Measurements from ENCODE around the gene DLGAP3. TPM values are rescaled to one million over a fixed set of nuclear protein-coding genes. Genes with fewer than 3 reads are reported as not detected.
A peak's percentile ranks its signal among the peaks of the same experiment; 100 is the strongest.

Gene DLGAP3
- polyA plus RNA-seq, 1 donor (not counting 4 experiments of a cell fraction or from before 2014, with no cell fraction given): not detected

GRCh38 chr1:34863501-34863900 lies 65.9 kb downstream of the DLGAP3 start:
- H3K4me3 ChIP-seq (ENCODE audit: control insufficient read depth in 2 of 3, extremely low read depth in 1 of 3, insufficient read depth in 2 of 3, low read depth in 1 of 3, low read length in 3 of 3): no peak overlapping the region
- DNase-seq (ENCODE audit: low read depth, low spot score) (no peak), FAIRE-seq (no peak)
- H3K79me2 ChIP-seq (ENCODE audit: control insufficient read depth, insufficient read depth, low read length): peaks cover 11% of the 10 kb centered on the region
- H3K9me3 ChIP-seq (ENCODE audit: control insufficient read depth, low read depth, low read length): no peaks in the 10 kb centered on the region
- H3K36me3 ChIP-seq (ENCODE audit: control insufficient read depth in 2 of 2, extremely low read depth in 1 of 2, insufficient read depth in 2 of 2, low read length in 2 of 2): no peaks in the 10 kb centered on the region
- H3K9ac ChIP-seq (ENCODE audit: control insufficient read depth, extremely low read depth, insufficient read depth, low read length): no peak overlapping the region
- no peaks in the 10 kb centered on the region for H4K20me1 ChIP-seq (ENCODE audit: control insufficient read depth, extremely low read depth, insufficient read depth, low read length)
- no peak overlapping the region for H2AFZ ChIP-seq (ENCODE audit: control insufficient read depth, low read length)
- TF ChIP-seq CTCF (optimal IDR thresholded peaks at IDR 0.05 in 1 of 3, IDR thresholded peaks at IDR 0.05 in 1 of 3, conservative IDR thresholded peaks at IDR 0.05 in 1 of 3; ENCODE audit: extremely low read depth in 1 of 3, insufficient read depth in 2 of 3, low read length in 3 of 3): no peak
- no peak for TF ChIP-seq EZH2 (IDR thresholded peaks at IDR 0.05; ENCODE audit: low read length)
- no peak overlapping the region for H3K4me2 ChIP-seq (ENCODE audit: control insufficient read depth, extremely low read depth, insufficient read depth, low read depth, low read length)
- peaks cover 8% of the 10 kb centered on the region for H3K27me3 ChIP-seq (ENCODE audit: control insufficient read depth, extremely low read depth, insufficient read depth, low read length)
- peaks cover 7% of the 10 kb centered on the region for H3K4me1 ChIP-seq (ENCODE audit: control insufficient read depth, extremely low read depth, insufficient read depth, low read length)
- H3K27ac ChIP-seq (ENCODE audit: control insufficient read depth, insufficient read depth, low read length): no peak overlapping the region
- no peaks in the 10 kb centered on the region for H3K9me1 ChIP-seq (ENCODE audit: control insufficient read depth, extremely low read depth, insufficient read depth, low read length)
- dilution Hi-C loops (cut with MboI; ENCODE audit: extremely low pct_ligation_motif_present, low sequenced_read_pairs): no loop called here

GRCh38 chr1:34859446-34860200 lies 69.8 kb downstream of the DLGAP3 start, which contains the start of gene SMIM12:
TSS of gene SMIM12 (minus strand) at chr1:34859749. CDS start at chr1:34855977, 3,772 bp downstream.
- Histone ChIP-seq H3K79me2 (ENCODE audit: control insufficient read depth, insufficient read depth, low read length) (peaks cover 44% of the 10 kb centered on the region), H2AFZ (ENCODE audit: control insufficient read depth, low read length) (peak within 1 kb of the TSS; percentile 82), H3K36me3 (ENCODE audit: control insufficient read depth in 2 of 2, extremely low read depth in 1 of 2, insufficient read depth in 2 of 2, low read length in 2 of 2) (peaks cover 10% of the 10 kb centered on the region in 2 experiments), H3K4me2 (ENCODE audit: control insufficient read depth, extremely low read depth, insufficient read depth, low read depth, low read length) (peak within 1 kb of the TSS; percentile 100), H3K4me1 (ENCODE audit: control insufficient read depth, extremely low read depth, insufficient read depth, low read length) (peaks cover 10% of the 10 kb centered on the region), H3K27ac (ENCODE audit: control insufficient read depth, insufficient read depth, low read length) (peak within 1 kb of the TSS; percentile 78), H3K27me3 (ENCODE audit: control insufficient read depth, extremely low read depth, insufficient read depth, low read length) (no peaks in the 10 kb centered on the region), H3K4me3 (ENCODE audit: control insufficient read depth in 2 of 3, extremely low read depth in 1 of 3, insufficient read depth in 2 of 3, low read depth in 1 of 3, low read length in 3 of 3) (peak within 1 kb of the TSS; percentile 59 to 99 (median 86)), H4K20me1 (ENCODE audit: control insufficient read depth, extremely low read depth, insufficient read depth, low read length) (no peaks in the 10 kb centered on the region), H3K9me1 (ENCODE audit: control insufficient read depth, extremely low read depth, insufficient read depth, low read length) (no peaks in the 10 kb centered on the region), H3K9ac (ENCODE audit: control insufficient read depth, extremely low read depth, insufficient read depth, low read length) (peak within 1 kb of the TSS; percentile 94), H3K9me3 (ENCODE audit: control insufficient read depth, low read depth, low read length) (no peaks in the 10 kb centered on the region)
- dilution Hi-C loops (cut with MboI; ENCODE audit: extremely low pct_ligation_motif_present, low sequenced_read_pairs): no loop called here
- DNase-seq (ENCODE audit: low read depth, low spot score) (peak; percentile 41), FAIRE-seq (peak; percentile 89)
- TF ChIP-seq CTCF (optimal IDR thresholded peaks at IDR 0.05 in 1 of 3, IDR thresholded peaks at IDR 0.05 in 1 of 3, conservative IDR thresholded peaks at IDR 0.05 in 1 of 3; ENCODE audit: extremely low read depth in 1 of 3, insufficient read depth in 2 of 3, low read length in 3 of 3) (peak; percentile 81 to 86 (median 81)), EZH2 (IDR thresholded peaks at IDR 0.05; ENCODE audit: low read length) (no peak)

Data from keratinocyte (primary cell).